ENCODE measurements around the gene ADAMTS10. TPM values are rescaled to one million over a fixed set of nuclear protein-coding genes. Genes with fewer than 3 reads are reported as not detected.

Gene ADAMTS10
- total and polyA plus RNA-seq, 2 of the 13 experiments (the other 11 are each of a cell fraction or from before 2014, with no cell fraction given), result 0.49 to 1.7 TPM

- TF ChIP-seq, protein P1, sequence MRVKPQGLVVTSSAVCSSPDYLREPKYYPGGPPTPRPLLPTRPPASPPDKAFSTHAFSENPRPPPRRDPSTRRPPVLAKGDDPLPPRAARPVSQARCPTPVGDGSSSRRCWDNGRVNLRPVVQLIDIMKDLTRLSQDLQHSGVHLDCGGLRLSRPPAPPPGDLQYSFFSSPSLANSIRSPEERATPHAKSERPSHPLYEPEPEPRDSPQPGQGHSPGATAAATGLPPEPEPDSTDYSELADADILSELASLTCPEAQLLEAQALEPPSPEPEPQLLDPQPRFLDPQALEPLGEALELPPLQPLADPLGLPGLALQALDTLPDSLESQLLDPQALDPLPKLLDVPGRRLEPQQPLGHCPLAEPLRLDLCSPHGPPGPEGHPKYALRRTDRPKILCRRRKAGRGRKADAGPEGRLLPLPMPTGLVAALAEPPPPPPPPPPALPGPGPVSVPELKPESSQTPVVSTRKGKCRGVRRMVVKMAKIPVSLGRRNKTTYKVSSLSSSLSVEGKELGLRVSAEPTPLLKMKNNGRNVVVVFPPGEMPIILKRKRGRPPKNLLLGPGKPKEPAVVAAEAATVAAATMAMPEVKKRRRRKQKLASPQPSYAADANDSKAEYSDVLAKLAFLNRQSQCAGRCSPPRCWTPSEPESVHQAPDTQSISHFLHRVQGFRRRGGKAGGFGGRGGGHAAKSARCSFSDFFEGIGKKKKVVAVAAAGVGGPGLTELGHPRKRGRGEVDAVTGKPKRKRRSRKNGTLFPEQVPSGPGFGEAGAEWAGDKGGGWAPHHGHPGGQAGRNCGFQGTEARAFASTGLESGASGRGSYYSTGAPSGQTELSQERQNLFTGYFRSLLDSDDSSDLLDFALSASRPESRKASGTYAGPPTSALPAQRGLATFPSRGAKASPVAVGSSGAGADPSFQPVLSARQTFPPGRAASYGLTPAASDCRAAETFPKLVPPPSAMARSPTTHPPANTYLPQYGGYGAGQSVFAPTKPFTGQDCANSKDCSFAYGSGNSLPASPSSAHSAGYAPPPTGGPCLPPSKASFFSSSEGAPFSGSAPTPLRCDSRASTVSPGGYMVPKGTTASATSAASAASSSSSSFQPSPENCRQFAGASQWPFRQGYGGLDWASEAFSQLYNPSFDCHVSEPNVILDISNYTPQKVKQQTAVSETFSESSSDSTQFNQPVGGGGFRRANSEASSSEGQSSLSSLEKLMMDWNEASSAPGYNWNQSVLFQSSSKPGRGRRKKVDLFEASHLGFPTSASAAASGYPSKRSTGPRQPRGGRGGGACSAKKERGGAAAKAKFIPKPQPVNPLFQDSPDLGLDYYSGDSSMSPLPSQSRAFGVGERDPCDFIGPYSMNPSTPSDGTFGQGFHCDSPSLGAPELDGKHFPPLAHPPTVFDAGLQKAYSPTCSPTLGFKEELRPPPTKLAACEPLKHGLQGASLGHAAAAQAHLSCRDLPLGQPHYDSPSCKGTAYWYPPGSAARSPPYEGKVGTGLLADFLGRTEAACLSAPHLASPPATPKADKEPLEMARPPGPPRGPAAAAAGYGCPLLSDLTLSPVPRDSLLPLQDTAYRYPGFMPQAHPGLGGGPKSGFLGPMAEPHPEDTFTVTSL (CRISPR knock-in tag; IDR thresholded peaks at IDR 0.05; ENCODE audit: borderline replicate concordance), result peak; percentile 52; the same call in 1 of the 2 replicates
- TF ChIP-seq PRDM15 (CRISPR knock-in tag; IDR thresholded peaks at IDR 0.05) (no peak), ERF (CRISPR knock-in tag; IDR thresholded peaks at IDR 0.05) (peak; percentile 18; the same call in 1 of the 2 replicates), MBNL3 (CRISPR knock-in tag; conservative IDR thresholded peaks at IDR 0.05) (no peak), HMG20B (CRISPR knock-in tag; conservative IDR thresholded peaks at IDR 0.05) (no peak), RBAK (CRISPR knock-in tag; IDR thresholded peaks at IDR 0.05) (no peak), GPN1 (CRISPR knock-in tag; IDR thresholded peaks at IDR 0.05; ENCODE audit: borderline replicate concordance) (no peak), NFE2L2 (IDR thresholded peaks at IDR 0.05; ENCODE audit: low read length) (no peak), ZNF674 (CRISPR knock-in tag; IDR thresholded peaks at IDR 0.05; ENCODE audit: low read depth) (no peak), ZNF75D (CRISPR knock-in tag; IDR thresholded peaks at IDR 0.05; ENCODE audit: borderline replicate concordance) (no peak), PHF5A (CRISPR knock-in tag; IDR thresholded peaks at IDR 0.05; ENCODE audit: low read depth, unreplicated experiment) (peak; percentile 75), HNRNPK (IDR thresholded peaks at IDR 0.05; ENCODE audit: low read depth, low read length, poor library complexity, severe bottlenecking) (no peak), TRIM24 (CRISPR knock-in tag; IDR thresholded peaks at IDR 0.05) (no peak), SAFB2 (CRISPR knock-in tag; IDR thresholded peaks at IDR 0.05; ENCODE audit: borderline replicate concordance, low read depth) (no peak), ZNF274 (CRISPR knock-in tag; IDR thresholded peaks at IDR 0.05) (no peak), GATA4 (IDR thresholded peaks at IDR 0.05; ENCODE audit: borderline replicate concordance, low read depth) (0 out of 2 replicates have a peak, but pooled peaks have one; percentile 27), ZNF570 (CRISPR knock-in tag; IDR thresholded peaks at IDR 0.05; ENCODE audit: borderline replicate concordance) (no peak), ZNF282 (IDR thresholded peaks at IDR 0.05; ENCODE audit: partially characterized antibody) (no peak), MIER3 (CRISPR knock-in tag; IDR thresholded peaks at IDR 0.05; ENCODE audit: borderline replicate concordance) (peak; percentile 40; the same call in 1 of the 2 replicates)
- TF ChIP-seq, protein P2, sequence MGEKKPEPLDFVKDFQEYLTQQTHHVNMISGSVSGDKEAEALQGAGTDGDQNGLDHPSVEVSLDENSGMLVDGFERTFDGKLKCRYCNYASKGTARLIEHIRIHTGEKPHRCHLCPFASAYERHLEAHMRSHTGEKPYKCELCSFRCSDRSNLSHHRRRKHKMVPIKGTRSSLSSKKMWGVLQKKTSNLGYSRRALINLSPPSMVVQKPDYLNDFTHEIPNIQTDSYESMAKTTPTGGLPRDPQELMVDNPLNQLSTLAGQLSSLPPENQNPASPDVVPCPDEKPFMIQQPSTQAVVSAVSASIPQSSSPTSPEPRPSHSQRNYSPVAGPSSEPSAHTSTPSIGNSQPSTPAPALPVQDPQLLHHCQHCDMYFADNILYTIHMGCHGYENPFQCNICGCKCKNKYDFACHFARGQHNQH (CRISPR knock-in tag; IDR thresholded peaks at IDR 0.05), result peak; percentile 79; the same call in 1 of the 2 replicates
Measured at GRCh38 chr19:8640402-8641004, 30.0 kb upstream of the ADAMTS10 start (continued).

All from HepG2 (cell line).